ENCODE data around the gene ADD2.

DNA sequence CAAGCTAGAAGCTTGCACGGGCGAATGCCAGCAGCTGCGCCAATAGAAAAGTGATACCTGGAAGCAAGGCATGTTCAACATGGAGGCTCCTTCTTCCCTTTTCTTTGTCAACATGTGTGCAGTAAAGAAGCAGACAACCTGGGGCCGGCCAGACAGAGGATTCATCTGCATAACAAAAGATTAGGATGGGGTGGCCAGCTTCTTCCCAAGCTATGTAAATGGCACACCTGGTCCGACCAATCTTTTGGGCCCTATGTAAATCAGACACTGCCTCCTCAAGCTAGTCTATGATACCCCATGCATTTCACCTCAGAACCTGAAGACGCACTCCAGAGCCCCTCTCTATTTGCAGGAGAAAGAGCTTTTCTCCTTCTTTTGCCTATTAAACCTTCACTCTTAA lies 148.0 kb downstream of the ADD2 start:
- TF ChIP-seq, protein P1, sequence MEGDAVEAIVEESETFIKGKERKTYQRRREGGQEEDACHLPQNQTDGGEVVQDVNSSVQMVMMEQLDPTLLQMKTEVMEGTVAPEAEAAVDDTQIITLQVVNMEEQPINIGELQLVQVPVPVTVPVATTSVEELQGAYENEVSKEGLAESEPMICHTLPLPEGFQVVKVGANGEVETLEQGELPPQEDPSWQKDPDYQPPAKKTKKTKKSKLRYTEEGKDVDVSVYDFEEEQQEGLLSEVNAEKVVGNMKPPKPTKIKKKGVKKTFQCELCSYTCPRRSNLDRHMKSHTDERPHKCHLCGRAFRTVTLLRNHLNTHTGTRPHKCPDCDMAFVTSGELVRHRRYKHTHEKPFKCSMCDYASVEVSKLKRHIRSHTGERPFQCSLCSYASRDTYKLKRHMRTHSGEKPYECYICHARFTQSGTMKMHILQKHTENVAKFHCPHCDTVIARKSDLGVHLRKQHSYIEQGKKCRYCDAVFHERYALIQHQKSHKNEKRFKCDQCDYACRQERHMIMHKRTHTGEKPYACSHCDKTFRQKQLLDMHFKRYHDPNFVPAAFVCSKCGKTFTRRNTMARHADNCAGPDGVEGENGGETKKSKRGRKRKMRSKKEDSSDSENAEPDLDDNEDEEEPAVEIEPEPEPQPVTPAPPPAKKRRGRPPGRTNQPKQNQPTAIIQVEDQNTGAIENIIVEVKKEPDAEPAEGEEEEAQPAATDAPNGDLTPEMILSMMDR (IDR thresholded peaks at IDR 0.05) = no peak
- TF ChIP-seq POLR2A (IDR thresholded peaks at IDR 0.05) = no peak
